GM10847 (cell line): ENCODE data around the gene C2CD2.

ENCODE experiments used
- POLR2A ChIP-seq: IDR thresholded peaks from 2 replicates; pipeline ENCODE4 v1.6.1; 2011; ENCODE audit not compliant: insufficient read length; ENCODE audit errors: extremely low read depth

The C2CD2 gene

DNA sequence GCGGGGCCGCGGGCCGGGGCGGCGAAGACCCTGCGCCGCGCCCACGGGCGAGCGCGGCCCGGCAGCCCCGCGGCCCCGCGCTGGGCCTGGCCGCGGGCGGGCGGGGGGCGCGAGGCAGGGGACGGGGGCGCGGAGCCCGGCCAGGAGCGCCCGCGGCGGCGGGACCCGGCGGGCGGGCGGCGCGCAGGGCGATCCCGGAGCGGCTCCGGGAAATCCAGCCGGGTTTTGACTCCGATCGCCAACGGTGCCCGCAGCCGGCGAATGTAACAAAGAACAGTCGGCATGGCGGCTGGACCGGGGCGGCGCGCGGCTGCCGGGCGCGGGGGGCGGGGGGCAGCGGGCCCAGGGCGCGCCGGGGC lies 75.0 kb downstream of the C2CD2 start:
- TF ChIP-seq POLR2A = peak; percentile 26

DNA sequence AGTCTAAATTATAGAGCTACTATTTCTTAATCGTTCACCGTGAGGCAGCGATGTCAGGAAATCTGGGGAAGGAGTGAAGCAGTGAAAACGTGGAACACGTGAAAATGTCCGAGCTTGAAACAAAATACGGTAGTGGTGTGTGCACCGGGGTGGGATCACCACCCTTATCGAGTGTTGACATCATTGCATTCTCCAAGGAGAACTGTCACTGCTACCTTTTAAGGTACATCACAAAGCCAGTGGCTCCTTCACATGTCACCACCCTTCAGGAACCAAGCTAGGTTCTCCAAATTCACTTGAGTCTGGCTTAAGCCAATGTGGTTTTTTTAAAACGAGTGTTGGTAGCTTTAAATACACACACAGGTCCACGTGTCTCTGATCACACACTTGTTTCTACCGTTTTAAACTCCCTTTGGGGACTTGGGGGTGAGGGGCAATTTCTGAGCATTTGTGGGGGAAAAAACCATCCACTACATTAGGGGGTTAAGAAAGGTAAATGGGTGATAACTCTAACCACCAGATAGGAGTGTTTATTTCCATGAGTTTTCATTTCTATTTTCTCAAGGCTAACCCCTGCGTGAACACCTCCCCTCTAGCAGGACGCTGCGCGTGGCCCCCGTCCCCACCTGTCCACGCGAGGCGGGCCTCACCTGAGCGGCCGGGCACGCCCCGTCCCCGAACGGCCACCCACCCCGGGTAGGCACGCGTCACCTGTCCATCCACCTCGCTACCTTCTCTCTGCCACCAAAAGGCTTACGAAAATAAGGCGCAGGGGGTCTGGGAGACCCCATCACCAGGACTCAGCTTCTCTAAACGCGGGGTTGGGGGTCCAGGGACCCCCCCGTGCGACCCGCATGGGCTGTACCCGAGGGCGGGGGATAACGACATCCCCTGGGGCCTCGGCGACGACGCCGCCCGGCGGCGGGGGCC lies 75.7 kb downstream of the C2CD2 start:
- TF ChIP-seq POLR2A = no peak

DNA sequence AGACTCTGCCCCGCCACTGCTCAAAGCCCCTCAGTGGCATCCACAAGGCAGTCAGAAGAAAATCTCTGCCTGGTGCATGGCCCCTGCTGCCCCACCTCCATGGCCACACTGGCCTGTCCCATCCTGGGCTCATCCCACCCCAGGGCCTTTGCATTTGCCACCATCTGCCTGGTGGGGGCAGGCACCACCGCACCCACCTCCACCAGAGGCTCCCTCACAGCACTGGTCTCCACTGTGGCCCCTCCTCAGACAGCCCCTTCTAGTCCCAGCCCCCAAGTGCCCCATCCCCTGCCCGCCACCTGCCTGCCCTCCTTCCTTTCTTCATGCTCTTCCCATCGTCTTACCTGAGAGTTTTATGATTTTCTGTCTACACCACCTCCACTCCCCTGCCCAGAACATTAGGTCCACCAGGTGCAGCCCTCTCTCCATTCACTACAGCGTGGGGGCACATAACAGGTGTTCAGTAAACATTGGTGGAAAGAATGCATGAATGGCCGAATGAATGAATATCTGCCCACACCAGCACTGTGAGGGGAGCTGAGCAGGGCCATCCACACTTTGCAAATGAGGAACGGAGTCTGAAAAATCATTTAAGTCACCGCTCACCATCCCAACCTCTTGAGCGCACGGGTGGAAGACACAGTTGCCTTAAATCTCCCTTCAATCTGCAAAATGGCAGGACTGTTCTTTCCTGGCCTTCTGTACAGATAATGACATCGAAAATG lies 76.7 kb downstream of the C2CD2 start:
- TF ChIP-seq POLR2A = no peak

DNA sequence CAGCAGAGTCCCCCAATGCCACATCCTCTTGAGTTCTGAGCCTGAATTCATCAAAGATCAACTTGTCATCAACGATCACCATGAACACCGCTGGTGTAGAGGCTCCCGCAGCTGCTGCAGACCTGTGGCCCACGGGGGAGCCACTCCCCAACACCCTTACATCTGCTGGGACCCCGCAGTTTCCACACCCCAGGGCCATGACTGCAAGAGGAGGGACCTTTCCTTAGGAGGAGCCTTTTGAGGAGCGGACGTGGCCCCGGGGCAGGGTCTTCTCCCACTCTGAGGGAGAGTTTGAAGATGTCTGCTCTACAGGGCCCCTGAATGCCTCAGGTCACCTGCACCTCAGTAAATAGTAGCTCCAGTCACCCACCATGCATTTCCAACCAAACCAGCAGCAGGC lies 77.4 kb downstream of the C2CD2 start:
- no peak for TF ChIP-seq POLR2A

DNA sequence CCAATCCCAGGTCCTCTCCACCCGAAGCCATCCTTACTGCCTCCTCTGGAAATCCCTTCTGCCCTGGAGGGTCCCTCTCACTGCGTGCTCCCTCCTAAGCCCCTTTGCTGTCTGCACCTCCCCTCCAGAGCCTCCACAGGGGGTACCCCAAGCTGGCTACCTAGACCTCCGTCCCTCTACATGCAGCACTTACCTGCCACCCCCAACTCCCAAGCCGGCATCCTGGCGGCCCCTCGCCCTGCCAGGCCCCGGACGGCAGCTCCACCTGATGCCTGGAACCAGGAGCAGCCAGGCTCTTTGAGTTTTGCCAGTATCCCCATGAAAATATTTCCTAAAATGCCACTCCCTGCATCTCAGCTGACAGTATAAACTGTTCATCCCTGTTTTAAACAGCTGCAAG lies 78.7 kb downstream of the C2CD2 start:
- TF ChIP-seq POLR2A = no peak

DNA sequence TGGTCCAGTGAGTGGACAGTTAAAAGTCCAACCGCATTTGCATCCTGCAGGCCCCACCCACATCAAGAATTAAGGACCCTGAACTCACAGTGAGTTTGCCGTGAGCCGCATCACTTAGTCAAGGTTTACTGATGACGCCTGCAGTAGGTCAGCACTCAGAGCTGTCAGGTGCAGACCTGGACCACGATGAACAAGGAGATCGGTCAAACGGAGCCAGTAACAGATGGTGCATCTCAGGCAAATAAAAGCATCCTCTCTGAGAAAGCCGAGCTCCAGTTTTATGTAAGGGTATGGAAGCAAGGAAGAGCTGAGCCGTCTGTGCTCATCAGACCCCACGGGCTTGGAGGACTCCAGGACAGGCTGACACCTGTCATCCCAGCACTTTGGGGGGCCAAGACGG lies 79.2 kb downstream of the C2CD2 start:
- no peak for TF ChIP-seq POLR2A

DNA sequence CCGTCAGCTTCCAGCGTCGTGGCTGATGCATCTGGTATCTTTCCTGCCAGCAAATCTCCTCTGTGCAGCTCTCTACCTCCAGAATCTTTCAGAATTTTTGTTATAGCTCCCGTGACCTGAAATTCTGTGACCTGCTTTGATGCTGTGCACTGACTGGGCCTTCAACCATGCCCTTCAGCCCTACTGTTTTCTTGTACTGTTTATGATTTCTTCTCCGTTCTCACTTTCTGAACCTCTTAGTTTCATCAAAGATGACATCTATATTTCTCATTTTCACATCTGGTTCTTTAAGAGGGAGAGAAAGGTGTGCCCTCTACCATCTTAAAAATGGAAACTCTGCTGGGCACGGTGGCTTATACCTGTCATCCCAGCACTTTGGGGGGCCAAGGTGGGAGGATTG lies 80.4 kb downstream of the C2CD2 start:
- TF ChIP-seq POLR2A = no peak

DNA sequence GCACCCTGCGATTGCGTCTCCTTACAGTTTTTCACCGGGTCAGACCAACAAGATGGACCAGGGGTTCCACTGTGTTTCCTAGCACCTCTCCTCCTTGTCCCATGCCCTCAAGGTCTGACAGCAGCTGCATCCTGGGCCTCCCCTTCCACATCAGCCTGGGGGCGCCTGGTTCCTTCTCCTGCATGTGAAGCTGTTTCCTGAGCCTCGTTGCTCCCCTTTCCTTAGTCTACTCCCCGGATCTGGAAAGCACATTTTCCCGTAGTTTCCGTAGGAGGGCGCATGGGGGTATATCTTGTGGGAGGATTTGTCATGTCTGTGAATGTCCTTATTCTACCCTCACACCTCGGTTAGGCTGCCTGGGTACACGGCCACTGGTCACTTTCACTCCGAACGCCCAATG lies 80.8 kb downstream of the C2CD2 start:
- no peak for TF ChIP-seq POLR2A

DNA sequence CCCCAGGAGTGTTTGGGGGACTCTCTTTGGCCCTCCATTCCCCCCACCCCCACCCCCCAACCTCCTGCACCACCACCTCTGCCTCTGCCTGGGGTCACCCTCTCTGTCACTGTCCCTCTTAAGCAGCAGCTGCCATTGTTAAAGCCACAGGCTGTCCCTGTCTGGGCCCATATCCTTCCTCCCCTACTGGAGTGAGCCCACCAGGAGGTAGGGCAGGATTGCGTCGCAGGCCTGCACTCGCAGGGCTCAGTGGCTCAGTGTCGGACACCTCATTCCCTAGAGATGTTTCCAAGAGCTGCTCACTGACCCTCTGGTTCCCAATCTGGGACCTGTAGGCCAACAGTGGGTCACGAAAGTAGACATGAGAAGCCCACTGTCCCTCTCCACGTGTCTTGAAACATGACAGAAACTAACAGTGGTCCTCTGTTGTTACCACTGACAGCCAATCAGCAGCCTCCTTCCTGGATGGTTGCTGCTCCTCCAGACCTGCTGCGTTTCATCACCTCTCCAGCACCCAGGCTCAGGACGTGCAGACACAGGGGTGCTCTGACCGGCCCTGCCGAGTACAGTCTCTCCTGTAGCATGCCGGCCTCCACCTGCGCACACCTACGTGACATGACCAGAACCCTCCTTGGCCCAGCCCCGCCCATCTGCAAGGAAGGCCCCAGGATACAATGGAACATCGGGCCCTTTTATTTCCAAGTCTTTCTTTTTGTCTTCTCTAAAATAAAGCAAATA lies 82.4 kb downstream of the C2CD2 start:
- no peak for TF ChIP-seq POLR2A

DNA sequence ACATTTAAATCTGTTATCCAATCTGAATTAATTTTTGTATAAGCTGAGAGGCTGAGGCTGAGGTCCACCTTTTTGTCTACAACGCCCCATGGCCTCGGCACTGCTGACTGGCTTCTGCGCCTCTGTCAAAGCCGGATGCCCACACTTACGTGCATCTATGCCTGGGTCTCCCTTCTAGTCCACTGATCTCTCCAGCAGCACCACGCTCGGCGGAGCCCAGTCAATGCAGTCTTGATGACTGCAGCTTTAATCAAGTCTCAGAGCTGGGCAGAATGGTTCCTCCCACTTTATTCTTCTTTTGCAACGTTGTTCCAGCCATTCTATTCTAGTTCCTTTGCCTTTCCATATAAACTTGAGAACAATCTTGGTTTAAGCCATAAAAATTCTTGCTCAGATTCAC lies 84.0 kb downstream of the C2CD2 start:
- TF ChIP-seq POLR2A = no peak

DNA sequence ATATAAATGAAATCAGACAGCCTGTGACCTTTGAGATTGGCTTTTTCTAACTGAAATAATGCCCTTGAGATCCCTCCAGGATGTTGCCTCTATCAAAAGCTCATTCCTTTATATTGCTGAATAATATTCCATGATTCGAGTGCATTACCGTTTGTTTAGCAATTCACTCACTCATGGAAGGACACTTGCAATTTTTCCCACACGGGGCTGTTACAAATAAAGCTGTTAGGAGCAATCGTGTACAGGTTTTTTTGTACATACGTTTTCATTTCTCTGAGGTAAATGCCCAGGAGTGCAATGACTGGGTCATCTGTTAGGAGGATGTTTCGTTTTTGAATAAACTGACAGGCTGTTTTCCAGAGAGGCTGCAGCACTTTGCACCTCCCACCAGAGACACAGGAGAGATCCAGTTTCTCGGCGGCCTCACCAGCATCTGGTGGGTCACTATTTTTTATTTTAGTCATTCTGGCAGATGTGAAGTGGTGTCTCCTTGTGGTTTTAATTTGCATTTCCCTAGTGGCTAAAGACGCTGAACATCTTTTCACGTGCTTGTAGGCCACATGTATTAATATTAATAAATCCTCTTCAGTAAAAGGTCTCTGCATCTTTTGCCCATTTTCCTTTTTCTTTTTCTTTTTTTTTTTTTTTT lies 85.6 kb downstream of the C2CD2 start:
- TF ChIP-seq POLR2A = no peak

DNA sequence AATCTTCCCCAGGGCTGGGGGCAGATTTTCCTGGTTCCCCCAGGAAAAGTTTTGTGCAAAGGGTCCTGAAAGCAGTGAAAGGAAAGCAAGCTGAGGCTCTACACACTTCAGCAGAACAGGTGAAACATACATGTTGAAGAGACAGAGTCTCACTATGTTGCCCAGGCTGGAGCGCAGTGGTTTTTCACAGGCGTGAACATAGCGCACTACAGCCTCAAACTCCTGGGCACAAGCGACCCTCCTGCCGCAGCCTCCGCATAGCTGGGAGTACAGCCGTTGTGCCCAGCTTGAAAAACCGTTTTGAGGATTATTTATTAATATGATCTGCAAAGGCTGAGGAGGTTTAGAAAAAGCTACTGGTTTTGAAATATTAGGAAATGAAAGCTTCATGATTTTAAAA lies 86.5 kb downstream of the C2CD2 start:
- TF ChIP-seq POLR2A = no peak

DNA sequence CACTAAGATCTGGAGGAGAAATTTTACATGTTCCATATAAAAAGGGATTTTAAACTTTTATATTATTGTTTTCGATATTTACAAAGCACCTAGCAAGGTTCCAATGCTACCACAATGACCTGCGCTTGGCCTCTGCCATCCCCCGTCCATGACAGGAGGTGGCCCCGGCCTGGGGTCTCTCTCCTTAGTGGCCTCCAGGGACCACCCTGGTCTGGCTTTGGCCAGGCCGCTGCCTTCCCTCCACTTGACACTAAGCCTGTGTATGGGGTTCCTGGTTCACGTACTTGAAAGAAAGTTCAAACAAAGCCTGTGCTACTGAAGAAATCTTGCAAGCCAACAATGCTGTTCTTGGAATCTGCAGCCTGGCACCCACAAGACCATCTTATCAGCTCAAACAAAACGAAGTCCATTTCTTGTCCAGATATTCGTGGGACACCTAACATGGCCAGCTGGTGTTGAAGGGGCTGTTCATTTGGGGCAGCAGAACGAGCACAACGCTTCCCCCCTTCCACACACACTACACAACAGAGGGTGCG lies 87.5 kb downstream of the C2CD2 start:
- TF ChIP-seq POLR2A = no peak

DNA sequence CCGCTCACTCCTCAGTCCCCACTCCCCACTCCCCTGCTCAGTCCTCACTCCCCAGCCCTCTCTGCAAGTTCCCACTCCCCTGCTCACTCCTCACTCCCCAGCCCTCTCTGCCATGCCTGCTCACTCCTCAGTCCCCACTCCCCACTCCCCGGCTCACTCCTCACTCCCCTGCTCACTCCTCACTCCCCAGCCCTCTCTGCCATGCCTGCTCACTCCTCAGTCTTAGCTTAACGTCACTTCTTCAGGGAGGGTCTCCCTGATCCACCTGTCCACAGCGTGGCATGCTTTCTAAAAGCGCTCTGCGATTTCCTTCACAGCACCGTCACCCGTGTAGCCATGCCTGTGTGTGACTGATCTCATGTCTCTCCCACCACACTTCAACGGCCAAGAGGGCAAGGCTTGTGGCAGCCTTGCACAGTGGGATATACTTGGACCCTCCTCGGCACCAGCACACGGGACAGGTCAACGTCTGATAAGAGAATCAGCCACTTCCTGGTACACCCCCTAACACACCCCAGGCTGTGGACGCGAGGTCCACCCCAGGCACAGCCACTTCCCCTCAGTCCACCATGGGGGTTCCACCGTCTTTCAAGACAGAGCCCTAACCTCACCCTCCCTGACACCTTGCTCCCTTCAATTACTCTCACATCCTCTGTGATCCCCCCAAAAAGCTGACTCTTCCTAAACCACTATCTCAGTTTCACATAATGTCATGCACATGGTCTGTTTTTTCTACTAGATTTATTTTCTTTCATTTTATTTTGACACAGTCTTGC lies 88.6 kb downstream of the C2CD2 start:
- no peak for TF ChIP-seq POLR2A
